AML-193 (cell line): ENCODE measurements around the gene DGKZ.

Experiments used
- DNase-seq, 2 experiments: peaks; one replicate each; lab custom pipeline; 2025; lab: John Stamatoyannopoulos, UW

DGKZ gene

DNA sequence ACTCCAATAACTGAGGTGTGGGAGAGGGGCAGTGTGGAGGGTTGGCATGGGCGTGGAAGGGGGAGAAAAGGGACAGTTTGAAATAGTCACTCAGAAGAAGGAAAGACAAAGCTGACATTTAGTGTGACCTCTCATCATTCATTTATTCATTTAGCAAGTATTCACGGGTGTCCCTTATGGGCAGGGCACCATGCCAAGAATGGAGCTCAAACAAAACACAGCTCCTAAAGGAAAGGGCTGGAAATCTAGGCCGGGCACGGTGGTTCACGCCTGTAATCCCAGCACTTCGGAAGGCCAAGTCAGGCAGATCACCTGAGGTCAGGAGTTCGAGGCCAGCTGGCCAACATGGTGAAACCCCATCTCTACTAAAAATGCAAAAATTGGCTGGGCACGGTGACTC is 19.4 kb upstream of the DGKZ start:
- DNase-seq, result no peak

DNA sequence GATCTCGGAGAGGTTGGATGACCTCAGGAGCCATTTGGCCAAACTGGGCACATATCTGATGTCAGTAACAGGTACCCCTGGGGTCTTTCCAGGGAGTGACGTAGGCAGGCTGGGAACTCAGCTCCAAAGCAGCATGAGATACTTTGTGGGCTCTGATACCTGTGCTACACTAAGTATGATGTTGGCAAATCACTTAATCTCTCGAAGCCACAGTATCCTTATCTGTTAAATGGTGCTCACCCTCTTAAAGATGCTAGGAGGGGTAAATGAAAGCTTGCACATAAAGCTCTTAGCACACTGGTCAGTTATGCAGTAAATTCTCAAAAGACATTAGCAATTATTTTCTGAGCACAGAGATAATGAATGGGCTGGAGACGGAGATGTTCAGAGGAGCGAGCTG is 17.1 kb upstream of the DGKZ start:
- no peak for DNase-seq

DNA sequence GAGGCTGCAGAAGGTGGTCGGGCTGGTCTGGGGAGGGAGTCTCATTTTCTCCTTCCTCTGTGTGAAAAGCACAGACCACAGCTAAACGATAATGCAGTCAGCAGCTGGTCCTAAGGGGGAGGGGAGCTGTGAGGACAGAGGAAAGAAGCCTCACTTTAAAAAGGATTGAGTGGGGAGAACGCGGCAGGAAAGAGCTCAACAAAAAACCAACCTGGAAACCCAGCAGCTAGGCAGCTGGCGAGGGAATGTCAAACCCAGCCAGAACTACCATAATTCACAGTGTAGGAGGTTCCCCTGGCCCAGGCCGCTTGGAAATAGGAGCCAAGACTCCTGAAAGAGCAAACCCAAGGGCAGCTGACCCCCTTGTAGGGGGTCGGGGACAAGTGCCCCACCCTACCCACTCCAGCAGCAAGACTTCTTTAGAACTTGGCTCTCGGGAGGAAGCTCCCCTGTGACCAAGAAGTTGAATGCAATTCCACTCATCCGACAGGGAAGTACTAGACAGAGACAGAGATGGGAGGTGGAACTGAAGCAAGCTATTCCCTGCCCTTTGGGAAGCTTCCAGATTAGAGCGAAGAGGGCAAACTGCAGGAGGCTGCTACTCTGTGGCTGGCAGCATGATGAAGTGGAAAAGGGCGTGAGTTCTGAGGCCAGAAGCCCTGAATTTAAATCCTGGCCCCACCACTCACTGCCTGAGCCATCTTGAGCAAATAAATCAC is 16.5 kb upstream of the DGKZ start:
- DNase-seq, result no peak

DNA sequence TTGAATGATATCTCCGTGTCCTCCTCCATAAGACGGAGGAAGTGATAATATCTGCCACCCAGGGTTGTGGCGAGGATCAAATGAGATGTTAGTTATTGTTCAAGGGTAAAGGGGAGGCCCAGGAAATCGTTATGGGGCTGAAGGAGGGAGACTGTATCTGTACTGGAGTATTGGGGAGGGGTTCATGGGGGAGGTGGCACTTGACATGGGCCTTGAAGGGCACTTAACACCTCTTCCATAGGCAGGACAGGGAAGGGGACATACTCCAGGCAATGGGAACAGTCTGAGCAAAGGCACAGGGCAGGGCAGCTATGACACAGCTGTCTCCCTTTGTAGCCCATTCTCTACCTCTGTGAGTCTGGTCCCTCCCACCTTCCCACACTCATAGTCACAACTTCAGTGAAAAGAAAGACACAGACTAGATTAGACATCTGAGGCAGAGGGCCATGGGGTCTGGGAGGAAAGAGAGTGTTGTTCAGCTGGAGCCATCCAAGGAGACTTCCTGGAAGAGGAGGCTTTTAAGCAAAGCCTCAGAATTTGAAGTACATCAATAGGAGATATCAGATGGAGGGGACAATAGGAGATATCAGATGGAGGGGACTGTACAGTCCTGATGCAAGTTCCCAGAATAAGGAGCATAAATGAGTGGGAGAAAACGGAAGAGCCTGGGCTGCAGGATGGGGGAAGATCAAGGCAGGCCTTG is 15.8 kb upstream of the DGKZ start:
- DNase-seq, result no peak

DNA sequence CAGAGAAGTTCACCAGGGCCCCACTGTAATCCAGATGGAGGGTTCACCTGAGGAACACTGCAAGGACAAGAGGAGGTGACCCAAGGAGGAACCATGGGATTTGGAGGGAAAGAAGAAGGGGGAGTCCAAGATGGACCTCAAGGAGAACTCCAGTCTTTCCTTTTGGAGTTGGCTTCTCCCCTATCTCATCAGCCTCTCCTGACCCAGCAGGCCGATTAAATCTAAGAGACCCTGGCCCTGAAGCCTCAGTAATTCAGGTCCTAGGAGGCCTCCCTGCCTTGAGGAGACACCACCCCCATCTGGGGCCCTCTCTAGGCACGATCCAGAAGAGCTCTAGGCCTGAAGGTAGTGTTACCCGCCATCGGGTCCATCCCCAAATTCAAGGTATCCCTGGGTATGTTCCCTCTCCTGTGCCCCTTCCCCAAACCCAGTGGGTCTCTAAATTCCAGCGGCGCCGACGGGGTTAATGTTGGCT is 15.1 kb upstream of the DGKZ start:
- DNase-seq, result no peak

DNA sequence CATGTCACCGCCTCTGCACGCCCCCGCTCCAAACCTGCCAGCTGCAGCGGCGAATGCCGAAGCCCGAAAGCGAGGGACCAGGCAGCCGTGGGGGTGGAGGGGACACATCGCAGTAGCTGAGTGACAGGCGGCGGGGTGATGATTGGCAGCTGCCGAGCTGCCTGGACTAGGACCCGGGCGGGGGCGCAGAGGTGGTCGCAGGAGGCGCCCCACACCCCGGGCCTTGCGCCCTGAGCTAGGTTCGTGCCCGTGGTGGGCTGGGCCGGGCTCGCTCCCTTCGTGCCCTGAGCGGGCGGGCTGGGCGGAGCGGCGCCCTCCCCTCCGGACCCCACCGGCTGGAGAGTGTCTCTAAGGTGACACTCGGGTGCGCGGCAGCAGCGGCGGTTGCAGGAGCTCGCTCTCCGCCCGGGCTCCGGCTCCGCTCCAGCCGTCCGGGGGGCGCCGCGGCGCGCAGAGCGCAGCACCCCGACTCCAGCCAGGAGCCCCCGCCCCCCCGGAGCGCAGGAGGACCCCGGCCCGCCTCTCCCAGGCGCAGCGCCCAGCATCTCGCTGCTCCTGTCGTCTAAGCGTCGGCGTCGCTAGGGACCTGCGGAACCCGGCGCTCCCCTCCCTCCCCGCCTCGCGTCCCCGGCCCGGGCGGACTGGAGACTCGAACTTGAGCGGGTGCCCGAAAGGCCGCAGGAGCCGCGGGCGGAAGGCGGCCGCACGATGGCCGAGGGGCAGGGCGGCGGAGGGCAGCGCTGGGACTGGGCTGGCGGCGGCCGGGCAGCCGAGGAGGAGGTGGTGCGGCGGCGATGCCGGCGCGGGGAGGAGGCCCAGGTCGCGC is 14.5 kb upstream of the DGKZ start:
- no peak for DNase-seq

DNA sequence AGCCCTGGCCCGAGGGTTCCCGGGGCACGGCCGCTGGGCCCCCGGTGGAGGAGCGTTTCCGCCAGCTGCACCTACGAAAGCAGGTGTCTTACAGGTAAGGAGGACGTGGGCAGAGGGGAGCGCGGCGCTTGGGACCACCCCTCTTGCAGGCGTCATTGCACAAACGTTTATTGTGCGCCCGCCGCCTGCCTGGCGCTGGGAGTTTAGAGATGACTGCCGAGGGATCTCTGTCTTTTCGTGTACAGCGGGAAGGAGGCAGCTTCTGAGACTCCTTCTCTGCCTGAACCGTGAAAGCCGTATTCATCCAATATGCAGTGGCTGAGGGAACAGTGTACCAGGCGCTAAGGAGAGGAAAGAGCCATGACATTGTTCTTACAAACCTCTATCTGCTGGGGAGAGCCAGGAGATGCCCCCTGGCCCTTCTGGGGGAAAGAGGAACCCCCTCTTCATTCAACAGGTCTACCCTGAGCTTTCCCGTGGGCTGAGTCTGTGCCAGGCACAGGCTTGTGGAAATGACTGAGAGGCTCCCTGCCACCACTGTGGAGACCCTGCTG is 13.8 kb upstream of the DGKZ start:
- DNase-seq, result no peak

DNA sequence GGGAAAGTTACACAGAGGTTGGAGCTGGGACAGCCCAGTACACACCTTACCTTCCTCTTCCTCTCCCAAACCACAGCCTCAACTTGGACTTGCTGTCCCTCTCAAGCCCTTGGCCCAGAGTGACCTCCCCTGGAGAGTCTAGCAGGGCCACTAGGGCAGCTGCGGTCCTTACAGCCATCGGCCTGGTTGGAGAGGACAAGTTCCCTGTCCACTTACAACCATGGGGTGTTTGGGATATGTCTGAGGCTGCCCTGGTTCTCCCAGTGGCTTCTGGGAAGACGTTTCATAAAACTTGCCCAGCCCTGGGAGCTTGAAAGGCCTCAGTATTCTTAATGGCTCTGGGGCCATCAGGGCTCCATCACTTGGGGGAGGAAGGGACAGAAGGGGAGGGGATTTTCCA is 13.1 kb upstream of the DGKZ start:
- no peak for DNase-seq

DNA sequence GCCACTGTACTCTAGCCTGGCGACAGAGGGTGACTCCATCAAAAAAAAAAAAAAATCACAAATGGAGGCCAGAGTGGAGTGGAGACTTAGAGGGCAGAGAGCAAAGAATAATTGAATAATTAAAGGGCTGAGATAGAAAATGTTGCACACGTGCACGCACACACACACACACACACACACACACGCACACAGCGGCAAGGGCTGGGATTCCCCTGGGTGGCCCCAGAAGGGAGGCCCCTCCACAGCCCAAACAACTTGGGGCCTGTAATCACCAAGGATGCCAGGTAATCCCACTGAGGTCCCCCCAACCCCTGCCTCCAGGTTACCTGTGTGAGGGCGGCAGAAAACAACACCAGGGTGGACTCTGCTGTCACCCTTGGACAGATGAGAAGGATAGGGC is 12.0 kb upstream of the DGKZ start:
- DNase-seq, result no peak

DNA sequence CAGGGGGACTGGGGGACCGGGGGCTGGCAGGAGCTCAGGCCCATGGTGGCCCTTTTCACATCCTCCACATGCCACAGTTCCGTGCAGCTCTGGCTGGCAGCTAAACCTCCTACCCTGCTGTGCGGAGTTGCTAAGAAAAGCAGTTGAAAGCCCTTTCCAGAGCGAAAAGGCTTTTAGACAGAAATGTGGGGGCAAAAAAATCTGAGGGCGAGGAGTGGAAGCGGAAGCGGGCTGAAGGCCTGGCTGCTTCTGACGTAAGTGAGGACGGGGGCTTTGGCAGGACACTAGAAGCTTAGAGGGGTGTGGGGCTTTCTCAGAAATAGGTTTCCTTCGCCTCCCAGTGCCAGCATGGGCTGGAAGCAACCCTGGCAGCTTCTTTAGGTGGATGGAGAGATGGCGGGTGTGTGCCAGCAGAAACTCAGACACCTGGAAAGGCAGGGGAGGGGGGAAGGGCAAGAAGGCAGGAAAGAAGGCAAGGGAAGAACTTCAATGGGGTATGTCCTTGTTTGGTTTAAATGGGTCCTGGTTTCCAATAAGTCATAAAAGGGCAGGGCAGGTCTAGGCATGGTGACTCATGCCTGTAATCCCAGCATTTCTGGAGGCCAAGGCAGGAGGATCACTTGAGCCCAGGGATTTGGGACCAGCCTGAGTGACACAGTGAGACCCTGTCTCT is 11.2 kb upstream of the DGKZ start:
- no peak for DNase-seq

DNA sequence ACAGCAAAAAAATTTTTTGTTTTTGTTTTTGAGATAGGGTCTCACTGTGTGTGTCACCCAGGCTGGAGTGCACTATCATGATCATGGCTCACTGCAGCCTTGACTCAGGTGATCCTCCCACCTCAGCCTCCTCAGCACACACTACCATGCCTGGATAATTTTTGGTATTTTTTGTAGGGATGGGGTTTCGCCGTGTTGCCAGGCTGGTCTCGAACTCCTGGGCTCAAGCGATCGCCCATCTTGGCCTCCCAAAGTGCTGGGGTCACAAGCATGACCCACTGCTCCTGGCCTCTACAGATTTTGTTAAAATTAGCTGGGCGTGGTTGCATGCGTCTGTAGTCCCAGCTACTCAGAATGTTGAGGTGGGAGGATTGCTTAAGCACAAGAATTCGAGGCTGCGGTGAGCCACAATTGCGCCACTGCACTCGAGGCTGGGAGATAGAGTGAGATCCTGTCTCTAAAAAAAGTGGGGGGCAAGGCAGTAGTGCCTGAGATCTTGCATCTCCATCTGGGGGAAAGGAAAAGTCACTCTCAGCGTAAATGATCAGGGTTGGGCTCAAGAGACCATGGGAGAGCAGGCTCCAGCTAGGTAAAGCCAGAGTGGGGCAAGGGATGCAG is 10.6 kb upstream of the DGKZ start:
- peak; percentile 94 to 96 for DNase-seq

DNA sequence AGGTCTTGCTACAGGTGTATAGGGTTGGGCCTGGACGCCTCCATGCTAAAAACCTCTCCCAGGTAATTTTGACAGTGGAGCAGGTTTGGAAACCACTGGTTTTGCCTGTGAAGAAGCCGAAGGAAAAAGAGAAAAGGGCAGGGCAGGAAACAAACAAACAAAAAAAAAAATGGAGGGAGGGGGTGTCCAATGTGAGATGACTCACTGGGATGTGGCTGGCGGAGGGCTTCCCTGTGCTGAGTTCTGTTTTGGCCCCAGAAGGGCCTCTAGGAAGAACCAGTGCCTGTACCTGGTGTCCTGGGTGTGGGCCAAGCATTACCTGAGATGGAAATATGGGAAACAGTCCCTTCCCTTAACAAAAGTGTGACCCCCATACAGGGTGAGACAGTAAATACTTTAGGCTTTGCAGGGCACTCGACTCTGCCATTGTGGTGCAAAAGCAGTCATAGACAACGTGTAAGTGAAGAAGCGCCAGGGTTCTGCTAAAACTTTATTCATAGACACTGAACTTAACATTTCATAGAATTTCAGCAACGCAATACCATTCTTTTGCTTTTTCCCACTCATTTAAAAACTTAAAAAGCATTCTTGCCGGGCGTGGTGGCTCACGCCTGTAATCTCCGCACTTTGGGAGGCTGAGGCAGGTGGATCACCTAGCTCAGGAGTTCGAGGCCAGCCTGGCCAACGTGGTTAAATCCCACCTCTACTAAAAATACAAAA is 9.5 kb upstream of the DGKZ start:
- DNase-seq, result no peak

DNA sequence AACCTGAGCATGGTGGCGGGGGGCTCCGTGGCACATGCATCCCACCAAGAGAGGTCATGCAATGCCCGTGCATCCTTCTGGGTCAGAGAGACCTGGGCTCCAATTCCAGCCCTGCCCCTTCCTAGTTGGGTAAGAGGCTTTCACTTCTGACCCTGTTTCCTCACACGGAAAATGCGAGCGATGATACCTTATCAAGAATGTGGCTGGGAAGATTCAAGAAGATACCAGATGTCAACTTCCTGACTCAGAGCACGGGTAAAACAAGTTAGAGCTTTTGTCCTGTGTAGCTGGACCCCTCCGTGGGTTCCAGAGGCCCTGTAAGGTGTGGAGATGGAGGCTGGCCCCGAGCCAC is 8.7 kb upstream of the DGKZ start:
- DNase-seq, result no peak

DNA sequence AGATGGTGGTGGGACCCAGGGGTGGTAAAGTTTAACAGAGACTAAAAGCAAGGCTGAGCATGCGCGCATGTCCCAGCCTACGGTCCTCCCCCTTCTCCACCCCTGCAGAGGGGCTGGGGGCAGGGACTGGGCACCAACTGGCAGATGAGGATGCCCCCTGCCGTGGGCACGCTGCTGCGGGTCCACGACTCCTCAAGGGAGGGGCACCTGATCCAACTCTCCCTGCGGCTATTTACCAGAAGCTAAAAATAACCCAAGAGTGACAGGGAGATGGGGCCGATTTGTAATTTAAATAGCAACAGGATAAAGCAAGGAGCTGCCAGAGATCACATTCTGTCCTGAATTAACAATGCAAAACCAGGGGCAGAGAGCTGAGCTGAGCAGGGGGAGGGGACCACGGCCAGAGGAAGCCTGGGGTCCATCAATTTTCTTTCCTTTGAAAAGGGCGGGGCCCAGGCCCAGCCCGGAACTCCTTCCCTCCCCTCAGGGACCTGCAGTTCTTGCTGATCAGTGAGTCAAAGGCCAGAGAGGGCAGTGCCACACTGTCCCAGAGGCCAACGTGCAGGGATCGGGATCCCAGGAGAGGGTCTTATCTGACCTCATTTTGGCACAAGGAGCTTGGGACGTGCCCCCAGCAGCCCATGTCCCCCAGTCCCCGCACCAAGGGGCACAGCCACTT is 8.1 kb upstream of the DGKZ start:
- no peak for DNase-seq

DNA sequence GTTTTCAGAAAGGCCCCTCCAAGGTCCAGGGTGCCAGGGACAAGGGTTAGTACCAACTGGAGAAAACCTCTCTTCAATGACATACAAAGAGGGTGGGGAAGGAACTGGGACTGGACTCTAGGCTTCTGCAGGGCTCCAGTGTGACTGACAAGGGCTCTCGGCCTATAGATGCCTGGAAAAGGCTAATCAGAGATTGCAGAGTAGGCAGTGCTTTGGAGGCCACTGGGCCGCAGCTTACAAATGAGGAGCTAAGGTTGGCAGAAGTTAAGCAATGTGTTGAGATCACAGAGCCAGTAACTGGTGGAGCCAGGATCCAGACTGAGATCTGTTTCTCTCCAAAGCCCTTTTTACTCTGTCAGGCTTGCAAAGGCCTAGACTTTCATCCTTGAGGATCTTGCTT is 7.4 kb upstream of the DGKZ start:
- DNase-seq, result peak; percentile 31 to 38

DNA sequence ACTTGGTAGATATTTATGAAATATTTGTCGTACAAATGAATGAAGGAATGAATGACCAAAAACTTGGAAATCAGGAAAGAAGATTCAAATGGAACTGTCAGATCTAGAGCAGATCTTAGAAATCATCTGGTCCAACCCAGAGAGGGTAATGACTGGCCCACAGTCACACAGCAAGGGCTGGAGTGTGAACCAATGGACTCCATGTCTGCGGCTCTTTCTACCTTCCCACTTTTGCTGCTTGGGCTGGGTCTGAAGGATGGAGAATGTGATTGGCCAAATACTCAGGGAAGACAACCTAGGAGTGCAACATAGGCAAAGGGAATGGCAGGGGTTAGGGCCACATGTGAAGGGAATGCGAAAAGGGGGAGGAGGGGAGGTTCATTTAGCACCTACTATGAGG is 5.8 kb upstream of the DGKZ start:
- no peak for DNase-seq

DNA sequence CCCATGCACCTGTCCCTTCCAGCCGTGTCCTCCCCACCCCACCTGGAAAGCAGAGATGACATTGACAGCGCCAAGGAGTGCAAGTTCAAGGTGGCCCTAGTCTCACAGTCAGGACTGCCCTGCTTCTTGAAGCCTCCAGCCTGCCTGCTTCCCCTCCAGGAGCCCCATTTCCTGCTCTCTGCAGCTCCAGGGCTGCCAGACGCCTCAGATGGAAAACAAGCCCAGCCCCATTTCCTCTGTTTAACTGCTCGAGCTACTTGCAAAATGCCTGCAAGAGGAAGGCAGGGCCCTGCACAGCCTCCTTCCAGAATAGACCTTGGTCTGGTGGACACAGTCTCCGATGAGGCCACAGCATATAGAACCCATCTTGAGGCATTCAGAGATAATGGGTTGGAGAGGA is 5.0 kb upstream of the DGKZ start:
- DNase-seq, result peak; percentile 80 to 87

DNA sequence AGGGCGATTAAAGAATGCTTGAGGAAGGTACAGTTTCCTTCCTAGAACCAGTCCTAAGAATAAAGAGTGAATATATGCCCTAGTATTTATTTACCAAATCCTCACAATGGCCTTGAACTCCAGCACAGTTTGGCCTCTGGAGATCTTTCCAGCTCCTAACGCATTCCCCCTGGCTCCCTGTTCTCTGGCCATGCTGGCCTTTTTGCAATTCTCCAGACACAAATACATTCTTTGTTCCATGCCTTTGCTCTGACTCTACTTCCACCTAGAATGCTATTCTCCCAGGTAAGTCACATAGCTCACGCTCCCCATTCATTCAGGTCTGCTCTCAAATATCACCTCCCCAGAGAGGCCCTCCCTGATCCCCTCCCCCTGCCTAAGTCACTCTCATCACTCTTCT is 3.7 kb upstream of the DGKZ start:
- no peak for DNase-seq

DNA sequence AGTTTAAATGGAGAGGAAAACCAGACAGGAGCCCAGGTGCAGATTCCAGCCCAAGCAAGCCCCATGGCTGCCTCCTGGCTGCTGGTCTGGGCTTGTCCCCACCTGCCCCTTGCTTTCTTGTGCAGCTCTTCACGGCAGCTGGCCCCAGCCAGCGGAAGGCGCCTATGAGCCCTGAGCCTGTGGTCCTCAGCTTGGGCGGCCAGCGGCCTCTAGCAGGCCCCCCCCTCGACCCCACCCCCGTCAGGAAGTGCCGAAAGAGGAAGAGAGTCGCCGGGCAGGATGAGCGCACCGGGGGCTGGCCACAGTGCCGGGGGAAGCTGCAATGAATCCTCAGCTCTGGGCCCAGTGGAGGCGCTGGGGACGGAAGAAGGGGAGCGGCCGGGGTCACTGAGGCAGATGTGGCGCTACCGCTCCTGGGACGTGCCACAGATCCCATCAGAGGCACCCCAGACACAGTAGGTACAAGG is 2.1 kb upstream of the DGKZ start:
- peak; percentile 82 to 87 for DNase-seq

DNA sequence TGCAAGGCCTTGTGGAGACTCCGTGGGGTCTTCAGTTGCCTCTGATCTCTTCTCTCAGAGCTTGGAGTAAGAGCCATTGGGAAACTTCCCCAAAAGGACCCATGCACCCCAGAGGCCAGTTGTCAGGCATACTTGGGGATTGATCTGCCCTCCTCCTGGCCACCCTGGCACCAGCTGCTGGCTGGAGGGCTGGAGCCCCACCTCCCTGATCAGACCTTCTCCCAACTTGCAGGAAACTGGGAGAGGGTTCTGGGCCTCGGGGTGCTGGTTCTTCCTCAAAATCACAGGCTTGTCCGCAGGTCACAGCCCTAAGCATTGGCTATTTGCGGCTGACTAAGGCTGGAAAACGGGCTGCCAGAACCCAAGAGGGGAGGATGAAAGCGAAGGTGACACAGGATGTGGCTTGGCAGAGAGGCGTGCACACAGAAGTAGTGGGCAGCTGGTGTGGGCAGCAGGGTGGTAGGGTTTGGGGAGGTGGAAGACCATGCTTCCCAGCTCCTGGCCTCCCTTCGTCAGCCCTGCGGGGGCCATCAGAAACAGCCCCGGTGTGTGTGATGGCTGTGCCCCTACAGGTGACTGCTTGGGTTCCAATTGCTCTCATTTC is 1.3 kb upstream of the DGKZ start:
- peak; percentile 46 to 60 for DNase-seq
